ENCODE data around the gene SCYL1. TPM values are rescaled to one million over a fixed set of nuclear protein-coding genes. Genes with fewer than 3 reads are reported as not detected.

The SCYL1 gene
- total RNA-seq, 2 experiments from 2014 or later = 57.4 to 60.7 TPM

- intact Hi-C loops (cut with DNase I, micrococcal nuclease) = loop anchor here (1.0 to 2.0 kb wide), 2 partner anchors 20 to 29 kb away; no protein-coding TSS in a partner anchor
- peaks cover 34% of the 10 kb centered on the region for H3K4me1 ChIP-seq (ENCODE audit: insufficient read depth, low read length)
- POLR2A ChIA-PET = interaction anchor here (0.6 to 18.1 kb wide), 13 partner anchors 10 to 774 kb away, joined by 3 to 968 read pairs (median 3); partner anchors contain the start of genes MALAT1, NEAT1 and SCYL1
These were observed 47.5 kb upstream of the SCYL1 start for GRCh38 chr11:65477149-65477965.

GRCh38 chr11:65478388-65479183 lies 46.3 kb upstream of the SCYL1 start:
- Mint-ChIP-seq H3K4me3 (peak overlapping the region; percentile 60), H3K27me3 (no peaks in the 10 kb centered on the region), H3K4me1 (ENCODE audit: low read depth) (peaks cover 13% of the 10 kb centered on the region), H3K27ac (peak overlapping the region; percentile 99), H3K36me3 (ENCODE audit: low read depth) (peaks cover 6% of the 10 kb centered on the region), H3K9me3 (no peaks in the 10 kb centered on the region)
- no peaks in the 10 kb centered on the region for H3K36me3 ChIP-seq (ENCODE audit: insufficient read depth, low read length)
- DNase-seq (no peak), ATAC-seq (ENCODE audit: poor library complexity) (no peak)
- intact Hi-C loops (cut with DNase I, micrococcal nuclease) = no loop called here
- H3K4me3 ChIP-seq (ENCODE audit: low read length) = no peak overlapping the region
- no peaks in the 10 kb centered on the region for H3K27me3 ChIP-seq (ENCODE audit: control insufficient read depth in 1 of 2, insufficient read depth in 2 of 2, low read length in 2 of 2)
- TF ChIP-seq CTCF (IDR thresholded peaks at IDR 0.05) = no peak
- CTCF ChIA-PET = interaction anchor here (1.2 to 2.4 kb wide), 7 partner anchors 13 to 97 kb away, joined by 3 to 11 read pairs (median 4); partner anchors contain the start of gene FRMD8
- peaks cover 28% of the 10 kb centered on the region for H3K4me1 ChIP-seq (ENCODE audit: insufficient read depth, low read length)
- POLR2A ChIA-PET = interaction anchor here (0.5 to 18.1 kb wide), 10 partner anchors 8 to 62 kb away, joined by 3 to 968 read pairs (median 4); partner anchors contain the start of genes MALAT1, NEAT1 and SCYL1
- peak overlapping the region in 1 of 2 donors; percentile 94 for H3K27ac ChIP-seq (ENCODE audit: low read depth in 1 of 2, low read length in 2 of 2)
- no peaks in the 10 kb centered on the region for H3K9me3 ChIP-seq (ENCODE audit: control insufficient read depth in 1 of 2, insufficient read depth in 1 of 2, low read length in 2 of 2)

More at GRCh38 chr11:65477149-65477965, 47.5 kb upstream of the SCYL1 start:
- H3K4me3 Mint-ChIP-seq = peak overlapping the region; percentile 100
- peak; percentile 69 to 94 (median 88) for DNase-seq
- H3K36me3 Mint-ChIP-seq (ENCODE audit: low read depth) = peaks cover 6% of the 10 kb centered on the region
- peak overlapping the region; percentile 99 for H3K27ac Mint-ChIP-seq
- peaks cover 15% of the 10 kb centered on the region for H3K4me1 Mint-ChIP-seq (ENCODE audit: low read depth)
- no peaks in the 10 kb centered on the region for H3K9me3 Mint-ChIP-seq
- no peaks in the 10 kb centered on the region for H3K36me3 ChIP-seq (ENCODE audit: insufficient read depth, low read length)
- CTCF ChIA-PET = interaction anchor here (0.6 to 2.4 kb wide), 6 partner anchors 20 to 96 kb away, joined by 3 to 11 read pairs (median 5); partner anchors contain the start of genes FRMD8 and MALAT1
- no peaks in the 10 kb centered on the region for H3K27me3 Mint-ChIP-seq
- peak; percentile 84 for ATAC-seq (ENCODE audit: poor library complexity)
- no peak for TF ChIP-seq CTCF (IDR thresholded peaks at IDR 0.05)
- no peaks in the 10 kb centered on the region for H3K27me3 ChIP-seq (ENCODE audit: control insufficient read depth in 1 of 2, insufficient read depth in 2 of 2, low read length in 2 of 2)
- peak overlapping the region; percentile 94 to 99 for H3K27ac ChIP-seq (ENCODE audit: low read depth in 1 of 2, low read length in 2 of 2)
- peak overlapping the region; percentile 80 for H3K4me3 ChIP-seq (ENCODE audit: low read length)
- no peaks in the 10 kb centered on the region for H3K9me3 ChIP-seq (ENCODE audit: control insufficient read depth in 1 of 2, insufficient read depth in 1 of 2, low read length in 2 of 2)

All from CD4-positive, alpha-beta T cell (primary cell).